ENCODE data around the gene IGF2BP2. TPM values are rescaled to one million over a fixed set of nuclear protein-coding genes. Genes with fewer than 3 reads are reported as not detected.

Gene IGF2BP2
- total and polyA plus RNA-seq, 2 of the 8 experiments (the other 6 are each of a cell fraction or from before 2014, with no cell fraction given): 7.4 to 121 TPM

- no peak overlapping the region for H3K56ac ChIP-seq (replicated peaks; ENCODE audit: insufficient read length, low read depth, low read length)
- no peak overlapping the region for H3K27ac ChIP-seq (ENCODE audit: low read depth, low read length)
- H2AFZ ChIP-seq (ENCODE audit: low read length): peak overlapping the region; percentile 88
- H3K4ac ChIP-seq (replicated peaks; ENCODE audit: insufficient read length, low read depth, low read length): no peak overlapping the region
- no peak overlapping the region for H2BK12ac ChIP-seq (ENCODE audit: low read depth, low read length)
- H2BK20ac ChIP-seq (ENCODE audit: low read length): no peak overlapping the region
- no peaks in the 10 kb centered on the region for H3K79me1 ChIP-seq (ENCODE audit: low read depth, low read length)
- no peak overlapping the region for H4K5ac ChIP-seq (ENCODE audit: insufficient read length, low read depth, low read length)
- H4K20me1 ChIP-seq (replicated peaks in 1 of 2; ENCODE audit: control insufficient read depth in 1 of 2, insufficient read depth in 2 of 2, low read length in 2 of 2): no peaks in the 10 kb centered on the region
- H3K9ac ChIP-seq (replicated peaks in 1 of 4; ENCODE audit: extremely low read depth in 1 of 4, low read depth in 3 of 4, low read length in 3 of 4): no peak overlapping the region
- no peak overlapping the region for H4K8ac ChIP-seq (ENCODE audit: extremely low read depth, insufficient read depth, low read length)
- no peak overlapping the region for H2BK5ac ChIP-seq (ENCODE audit: low read depth, low read length)
- ChIA-PET CTCF (ENCODE audit: partially characterized antibody) (interaction anchor here (0.6 to 2.0 kb wide), 10 partner anchors 9 to 396 kb away, joined by 3 to 8 read pairs (median 4); no protein-coding TSS in a partner anchor), POLR2A (ENCODE audit: partially characterized antibody) (interaction anchor here (0.6 to 1.3 kb wide), 5 partner anchors 15 to 73 kb away, joined by 4 to 7 read pairs (median 5); partner anchors contain the start of gene TRA2B)
- no peak overlapping the region for H3K23ac ChIP-seq (ENCODE audit: insufficient read length)
- DNase-seq (ENCODE audit: low read depth in 1 of 2, low spot score in 2 of 2) (no peak), FAIRE-seq (no peak)
- H2BK15ac ChIP-seq (ENCODE audit: low read length): no peak overlapping the region
- no peaks in the 10 kb centered on the region for H3K9me3 ChIP-seq (ENCODE audit: insufficient read depth in 2 of 2, low read depth in 1 of 2, low read length in 1 of 2)
- H3K36me3 ChIP-seq (ENCODE audit: control insufficient read depth in 2 of 4, insufficient read depth in 4 of 4, low read length in 3 of 4): no peaks in the 10 kb centered on the region
- H3K79me2 ChIP-seq (ENCODE audit: control insufficient read depth in 1 of 2, insufficient read depth in 2 of 2, low read length in 2 of 2): no peaks in the 10 kb centered on the region
- H3K27me3 ChIP-seq (replicated peaks in 1 of 4; ENCODE audit: control insufficient read depth in 3 of 4, extremely low read depth in 1 of 4, insufficient read depth in 3 of 4, low read length in 3 of 4): no peaks in the 10 kb centered on the region
- H3K18ac ChIP-seq (ENCODE audit: extremely low read depth, low read length): no peak overlapping the region
- H4K91ac ChIP-seq (replicated peaks; ENCODE audit: insufficient read length, low read length): no peak overlapping the region
- no peak overlapping the region for H3K14ac ChIP-seq (ENCODE audit: insufficient read length)
- no peak overlapping the region for H3K4me2 ChIP-seq (ENCODE audit: insufficient read depth in 1 of 2, low read depth in 2 of 2, low read length in 2 of 2)
- TF ChIP-seq POU5F1 (IDR thresholded peaks at IDR 0.05; ENCODE audit: low read depth, low read length) (no peak), CBX5 (IDR thresholded peaks at IDR 0.05; ENCODE audit: low read depth, low read length) (no peak), TAF7 (optimal IDR thresholded peaks at IDR 0.05; ENCODE audit: borderline replicate concordance, low read depth, low read length) (no peak), SP1 (IDR thresholded peaks at IDR 0.05; ENCODE audit: low read depth, low read length) (no peak), BCL11A (IDR thresholded peaks at IDR 0.05; ENCODE audit: low read depth in 2 of 2, low read length in 2 of 2) (no peak), HDAC2 (IDR thresholded peaks at IDR 0.05; ENCODE audit: borderline replicate concordance in 1 of 2, low read depth in 2 of 2, low read length in 2 of 2) (no peak), SRF (IDR thresholded peaks at IDR 0.05; ENCODE audit: low read depth, low read length) (no peak), POLR2A (IDR thresholded peaks at IDR 0.05; ENCODE audit: control extremely low read depth in 1 of 2, low read depth in 2 of 2, low read length in 2 of 2) (no peak), RBBP5 (IDR thresholded peaks at IDR 0.05; ENCODE audit: borderline replicate concordance, low read depth, low read length) (no peak), KDM4A (IDR thresholded peaks at IDR 0.05; ENCODE audit: low read depth, low read length, severe bottlenecking) (no peak), SP2 (IDR thresholded peaks at IDR 0.05; ENCODE audit: low read length) (no peak)
- H2BK120ac ChIP-seq (replicated peaks; ENCODE audit: low read depth, low read length): no peak overlapping the region
- WGBS, 2 experiments (ENCODE audit: extremely low coverage in 1 of 2, insufficient coverage in 1 of 2, insufficient read length in 1 of 2, insufficient replicate concordance in 2 of 2, low coverage in 1 of 2, low lambda C conversion rate in 2 of 2, missing lambda C conversion rate in 1 of 2): 79% methylated on average over 1 of the region's 1 CpG; no CpG with 5 or more reads in 1 of the 2 experiments
- no peak overlapping the region for H3K4me3 ChIP-seq (ENCODE audit: extremely low read depth in 1 of 4, insufficient read depth in 2 of 4, low read depth in 3 of 4, low read length in 4 of 4)
- no peaks in the 10 kb centered on the region for H3K23me2 ChIP-seq (ENCODE audit: low read depth, low read length)
- H2AK5ac ChIP-seq (ENCODE audit: low read depth, low read length): no peak overlapping the region
- peaks cover 0 to 3% (median 1%) of the 10 kb centered on the region in 4 experiments; a peak in 1 of 7 replicates for H3K4me1 ChIP-seq (replicated peaks in 1 of 4; ENCODE audit: control insufficient read depth in 3 of 4, insufficient read depth in 4 of 4, low read length in 3 of 4)
Measured at GRCh38 chr3:185865247-185865646, 40.4 kb upstream of the IGF2BP2 start.

All from H1 (cell line).